CD4-positive, alpha-beta T cell treated with Interleukin-17A for 4 hours (primary cell): ENCODE results near the gene SOX6.

ENCODE experiments used
- DNase-seq: peaks from one replicate; pipeline ENCODE4 v3.0.0-alpha.2; 2020; ENCODE audit warnings: mixed read lengths

Gene SOX6

DNA sequence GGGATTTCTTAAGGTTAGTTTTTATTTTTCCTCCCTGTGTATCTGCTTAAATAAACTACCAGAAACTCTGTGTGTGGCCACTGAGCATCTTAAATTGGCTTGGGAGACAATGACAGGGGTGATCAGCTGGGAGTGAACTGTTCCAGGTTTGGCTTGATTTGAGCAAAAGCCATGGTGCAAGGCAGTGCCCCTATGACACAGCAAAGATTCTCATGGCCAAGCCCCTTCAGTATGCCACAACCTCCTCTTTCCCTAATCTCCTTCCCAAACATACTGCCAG is 370.5 kb downstream of the SOX6 start:
- DNase-seq, result no peak

- no peak for DNase-seq
Measured at GRCh38 chr11:15985127-15985859, 371.1 kb downstream of the SOX6 start.

DNA sequence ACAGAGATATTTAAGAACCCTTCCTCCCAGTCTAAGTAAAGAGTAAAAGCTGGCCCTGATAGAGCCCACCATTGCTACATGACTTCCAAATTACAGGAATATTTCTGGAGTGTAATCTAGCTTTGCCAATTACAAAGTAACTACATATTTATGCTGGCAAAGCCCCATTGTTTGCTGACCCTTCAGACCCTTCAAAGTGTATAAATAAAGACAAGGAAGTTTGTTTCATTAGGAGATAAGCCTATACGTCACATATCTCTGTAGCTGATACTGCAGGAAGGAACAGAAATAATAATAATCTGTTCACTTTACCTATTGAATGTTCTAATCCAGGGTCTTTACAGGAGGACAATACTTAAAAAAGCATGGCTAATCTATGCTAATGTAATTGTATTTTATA is 375.1 kb downstream of the SOX6 start:
- no peak for DNase-seq

GRCh38 chr11:15977116-15977515 is 379.2 kb downstream of the SOX6 start:
- DNase-seq, result no peak

GRCh38 chr11:15976433-15977045 is 379.8 kb downstream of the SOX6 start:
- DNase-seq, result no peak

- no peak for DNase-seq
Measured at GRCh38 chr11:15975742-15976141, 380.6 kb downstream of the SOX6 start.

DNA sequence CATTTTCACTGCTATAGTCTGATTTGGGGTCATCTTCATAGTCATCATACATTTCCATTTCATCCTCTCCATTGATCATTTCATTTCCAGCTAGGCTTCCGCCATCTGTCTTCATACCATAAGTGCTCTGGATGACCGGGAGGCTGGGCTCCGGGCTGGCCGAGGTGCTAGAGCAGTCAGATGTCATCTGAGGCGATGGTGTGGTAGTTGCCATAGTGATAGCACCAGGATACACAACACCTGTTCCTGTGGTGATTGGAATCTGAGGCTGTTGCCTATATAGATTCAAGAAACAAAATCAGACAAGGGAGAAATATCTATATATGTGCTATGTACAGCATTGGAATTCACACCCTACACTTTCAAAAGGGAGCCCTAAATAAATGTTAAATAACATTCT is 383.5 kb downstream of the SOX6 start:
- DNase-seq, result no peak

DNA sequence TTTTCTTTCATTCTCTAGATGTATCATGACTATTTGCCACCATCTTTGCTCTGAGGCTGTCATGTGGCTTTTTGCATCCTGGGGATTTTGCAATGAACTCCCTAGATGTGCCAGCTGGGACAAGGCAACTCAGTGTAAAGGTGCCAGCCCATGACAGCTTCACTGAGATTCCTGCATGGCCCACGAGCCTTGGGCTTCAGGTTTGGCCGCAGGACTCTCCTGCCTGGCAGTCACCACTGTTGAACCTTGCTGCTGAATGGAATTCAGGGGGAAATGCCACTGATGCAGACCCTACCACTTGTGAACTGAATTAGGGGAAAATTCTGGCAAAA is 385.2 kb downstream of the SOX6 start:
- no peak for DNase-seq

DNA sequence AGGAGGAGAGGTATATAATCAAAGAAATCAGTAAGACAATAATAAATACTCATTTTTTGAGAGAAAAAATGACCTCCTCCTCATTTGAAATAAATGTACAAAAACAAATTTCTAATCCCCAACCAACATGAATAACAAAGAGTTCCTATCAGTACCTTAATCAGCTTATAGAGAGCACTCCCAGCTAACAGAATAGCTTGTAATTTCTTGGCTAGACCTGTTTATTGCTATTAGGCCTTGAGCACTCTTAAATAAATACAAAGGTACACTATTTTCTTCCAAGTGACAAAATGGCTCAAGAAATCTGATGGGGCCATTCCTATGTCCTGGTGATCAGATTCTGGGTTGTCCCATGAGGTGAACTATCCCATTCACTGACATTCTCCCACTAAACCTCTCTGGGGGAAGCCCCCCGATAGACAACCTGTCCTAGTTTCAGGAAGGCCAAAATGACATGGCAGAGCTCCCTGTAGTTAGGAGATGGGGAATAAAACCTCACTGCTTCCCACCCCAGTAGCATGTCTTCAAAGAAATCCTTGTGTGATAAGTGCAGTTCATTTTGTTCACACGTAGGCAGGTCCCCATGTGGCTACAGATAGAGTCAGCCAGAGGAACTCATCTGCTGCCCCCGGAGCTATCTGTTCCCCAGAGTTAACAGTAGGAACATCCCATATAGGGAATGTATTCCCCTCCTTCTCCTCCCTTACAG is 385.7 kb downstream of the SOX6 start:
- no peak for DNase-seq

- DNase-seq, result no peak
Measured at GRCh38 chr11:15969701-15970329, 386.5 kb downstream of the SOX6 start.

DNA sequence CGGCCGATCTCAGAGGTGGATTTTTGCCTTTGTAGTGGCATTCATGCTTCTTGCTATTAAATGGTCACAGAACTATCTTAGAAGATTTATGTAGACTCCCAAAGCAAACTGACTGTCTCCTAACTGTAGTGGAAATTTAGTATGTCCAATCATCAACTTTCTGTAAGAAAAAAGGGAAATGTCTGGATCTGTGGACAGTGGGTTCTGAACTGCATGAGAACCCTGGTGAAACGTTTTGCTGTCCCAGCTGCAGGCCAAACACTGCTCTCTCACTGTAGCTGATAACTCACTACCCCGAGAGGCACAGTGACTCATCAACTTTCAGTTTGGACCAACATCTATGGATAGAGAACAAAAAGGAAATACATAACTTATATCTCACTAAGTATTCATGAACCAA is 387.1 kb downstream of the SOX6 start:
- DNase-seq, result no peak

GRCh38 chr11:15968461-15969130 is 387.8 kb downstream of the SOX6 start:
- no peak for DNase-seq

DNA sequence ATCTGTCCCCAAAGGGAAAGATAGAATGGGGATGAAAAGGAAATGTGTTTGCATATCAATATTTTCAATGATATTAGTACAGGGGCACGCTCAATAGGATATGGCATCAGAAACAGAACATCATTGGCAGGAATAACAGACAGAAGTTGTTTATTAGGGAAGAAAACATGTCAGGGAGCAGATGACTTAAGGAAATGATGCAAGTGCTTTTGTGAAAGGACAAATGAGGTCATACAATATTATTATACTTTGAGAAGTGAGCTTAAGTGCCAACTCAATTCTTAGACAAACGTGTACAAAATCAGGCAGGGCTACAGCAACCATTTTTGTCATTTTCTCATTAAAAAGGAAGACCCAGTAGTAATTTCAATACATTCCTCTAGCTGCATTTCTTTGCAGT is 388.4 kb downstream of the SOX6 start:
- DNase-seq, result no peak

GRCh38 chr11:15967166-15967565 is 389.2 kb downstream of the SOX6 start:
- no peak for DNase-seq

- no peak for DNase-seq
Measured at GRCh38 chr11:15965562-15966250, 390.6 kb downstream of the SOX6 start.

- no peak for DNase-seq
Measured at GRCh38 chr11:15963266-15963665, 393.1 kb downstream of the SOX6 start.

GRCh38 chr11:15958910-15959309 is 397.4 kb downstream of the SOX6 start:
- DNase-seq, result no peak

- DNase-seq, result no peak
Measured at GRCh38 chr11:15957234-15957633, 399.1 kb downstream of the SOX6 start.

DNA sequence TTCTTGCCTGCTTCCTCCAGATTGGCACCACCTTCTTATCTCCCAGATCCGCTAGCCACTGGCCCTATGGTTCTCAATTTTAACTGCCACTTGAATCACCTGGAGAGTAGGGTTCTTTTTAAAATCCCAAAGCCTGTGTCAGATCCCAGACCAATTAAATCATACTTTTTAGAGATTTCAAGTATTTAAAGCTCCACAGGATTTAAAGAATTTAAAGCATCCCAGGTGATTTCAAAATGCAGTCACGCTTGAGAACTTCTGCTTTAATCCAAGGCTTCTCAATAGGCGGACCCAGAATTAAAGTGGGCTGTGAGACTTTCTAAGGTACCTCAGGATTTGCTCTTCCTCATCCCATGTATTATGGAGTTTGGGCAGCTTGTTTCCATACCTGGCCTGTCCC is 400.0 kb downstream of the SOX6 start:
- DNase-seq, result no peak

- no peak for DNase-seq
Measured at GRCh38 chr11:15955595-15955994, 400.8 kb downstream of the SOX6 start.

DNA sequence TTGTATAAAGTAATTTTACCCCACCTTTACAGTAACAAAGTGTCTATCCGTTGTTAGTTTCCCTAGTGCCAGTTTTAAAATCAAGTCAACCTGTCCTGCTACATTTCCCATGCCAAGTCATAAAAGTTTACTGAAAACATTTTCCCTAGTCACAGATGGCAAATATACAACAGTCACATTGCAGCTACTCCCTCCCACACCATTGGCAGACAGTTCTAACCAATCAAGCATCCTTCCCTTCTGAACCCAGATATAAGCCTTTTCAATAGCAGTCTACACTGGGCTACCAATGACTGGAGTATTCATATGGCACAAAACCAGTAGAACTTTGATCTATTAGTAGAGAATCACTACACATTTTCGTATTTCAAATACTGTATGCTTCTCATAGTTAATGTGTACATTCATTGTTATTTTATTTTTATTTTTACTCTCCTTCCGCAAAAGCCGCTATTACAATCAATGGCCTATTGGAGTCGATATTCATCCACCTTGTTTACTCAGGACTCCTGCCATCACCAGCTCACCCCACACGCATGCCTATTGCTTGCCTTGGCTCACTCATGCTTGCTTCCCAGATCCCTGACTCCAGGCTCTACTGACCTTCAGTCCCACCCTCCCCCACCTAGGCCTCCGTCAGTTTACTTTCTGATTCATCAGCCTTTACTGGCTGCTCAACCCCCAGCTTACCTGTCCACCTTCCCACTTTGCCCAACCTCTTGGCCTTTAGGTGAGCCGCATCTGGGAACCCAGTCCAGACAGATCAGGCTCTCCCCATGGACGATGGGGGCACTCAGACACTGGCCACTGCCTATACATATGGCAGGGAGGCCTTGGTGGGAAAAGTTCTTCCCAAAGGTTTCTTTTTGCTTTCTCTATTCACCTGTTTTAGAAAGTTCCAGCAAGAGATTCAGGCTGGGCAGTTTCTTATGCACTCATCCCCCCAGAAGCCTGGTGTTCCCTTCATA is 408.4 kb downstream of the SOX6 start:
- no peak for DNase-seq

DNA sequence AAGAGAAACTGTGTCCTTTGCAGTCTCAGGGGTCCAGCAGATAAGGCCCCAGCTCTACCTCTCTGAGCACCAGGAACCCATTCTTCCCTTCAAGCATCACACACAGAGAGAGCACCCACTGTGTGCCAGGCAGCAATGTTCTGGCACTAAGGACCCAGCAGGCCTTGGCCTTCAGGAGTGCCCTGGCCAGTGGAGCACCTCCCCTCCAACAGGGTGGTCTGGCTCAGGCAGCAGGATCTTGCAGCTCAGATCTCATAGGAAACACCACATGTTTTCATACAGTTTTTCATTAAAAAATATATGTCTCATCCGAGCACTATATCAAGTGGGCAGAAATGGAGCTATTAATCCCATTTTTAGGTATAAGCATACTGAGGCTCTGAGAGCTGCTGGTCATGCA is 410.6 kb downstream of the SOX6 start:
- DNase-seq, result no peak
